Measurements from ENCODE around the gene LTO1.

The LTO1 gene

GRCh38 chr11:69674886-69675714 lies at the start of gene LTO1:
LTO1 (minus strand) TSS chr11:69675353; CDS start chr11:69675239, 114 bp downstream.
- DNase-seq, result peak; percentile 94

GRCh38 chr11:69721745-69722144 lies 46.6 kb upstream of the LTO1 start:
- no peak for DNase-seq

GRCh38 chr11:69721106-69721505 lies 46.0 kb upstream of the LTO1 start:
- DNase-seq, result no peak

- DNase-seq, result no peak
Measured at GRCh38 chr11:69718912-69719311, 43.8 kb upstream of the LTO1 start.

- no peak for DNase-seq
Measured at GRCh38 chr11:69718147-69718546, 43.0 kb upstream of the LTO1 start.

GRCh38 chr11:69716891-69717747 lies 42.0 kb upstream of the LTO1 start:
- no peak for DNase-seq

- DNase-seq, result no peak
Measured at GRCh38 chr11:69716099-69716498, 40.9 kb upstream of the LTO1 start.

- DNase-seq, result no peak
Measured at GRCh38 chr11:69715446-69715845, 40.3 kb upstream of the LTO1 start.

- DNase-seq, result peak; percentile 43
Measured at GRCh38 chr11:69711822-69712801, 37.0 kb upstream of the LTO1 start.

- no peak for DNase-seq
Measured at GRCh38 chr11:69708736-69709401, 33.7 kb upstream of the LTO1 start.

GRCh38 chr11:69707176-69707575 lies 32.0 kb upstream of the LTO1 start:
- no peak for DNase-seq

GRCh38 chr11:69705901-69706787 lies 31.0 kb upstream of the LTO1 start:
- no peak for DNase-seq

GRCh38 chr11:69705351-69705811 lies 30.2 kb upstream of the LTO1 start:
- DNase-seq, result no peak

GRCh38 chr11:69704508-69705253 lies 29.5 kb upstream of the LTO1 start:
- DNase-seq, result no peak

- no peak for DNase-seq
Measured at GRCh38 chr11:69703768-69704507, 28.8 kb upstream of the LTO1 start, which contains the start of gene FGF19. FGF19 (minus strand) TSS chr11:69704022; CDS start chr11:69703876, 146 bp downstream.

GRCh38 chr11:69703453-69703767 lies 28.3 kb upstream of the LTO1 start:
- DNase-seq, result no peak

GRCh38 chr11:69702769-69703452 lies 27.8 kb upstream of the LTO1 start:
- DNase-seq, result no peak

GRCh38 chr11:69702239-69702691 lies 27.1 kb upstream of the LTO1 start:
- no peak for DNase-seq
